Daoy (cell line): ENCODE measurements around the gene SLC6A15. TPM values are rescaled to one million over a fixed set of nuclear protein-coding genes. Genes with fewer than 3 reads are reported as not detected.
A peak's percentile ranks its signal among the peaks of the same experiment; 100 is the strongest.

ENCODE experiments used
- DNase-seq: peaks from one replicate; pipeline ENCODE4 v3.0.0-alpha.2; 2015; ENCODE audit warnings: low read depth
- total RNA-seq: library from RNA; depleted of rRNA; stranded (reverse); fragments of >200 nt; shearing (Covaris generic); gene quantifications from 2 replicates; pipeline ENCODE4 v1.2.3, GENCODE V29; 2014; rRNA removed

Gene SLC6A15
- total RNA-seq, result 12.5 and 13.6 TPM in 2 replicates

GRCh38 chr12:84912198-84913128, at the start of gene SLC6A15:
SLC6A15 (minus strand) TSS chr12:84912799; CDS start chr12:84892120, 20,679 bp downstream.
- DNase-seq, result peak; percentile 91

GRCh38 chr12:84960918-84961317, 48.3 kb upstream of the SLC6A15 start:
- DNase-seq, result no peak

GRCh38 chr12:84955298-84955697, 42.7 kb upstream of the SLC6A15 start:
- no peak for DNase-seq

- no peak for DNase-seq
Measured at GRCh38 chr12:84954415-84954814, 41.8 kb upstream of the SLC6A15 start.

GRCh38 chr12:84950971-84951546, 38.5 kb upstream of the SLC6A15 start:
- no peak for DNase-seq

GRCh38 chr12:84946753-84947152, 34.2 kb upstream of the SLC6A15 start:
- DNase-seq, result no peak

- no peak for DNase-seq
Measured at GRCh38 chr12:84937415-84937814, 24.8 kb upstream of the SLC6A15 start.

- DNase-seq, result no peak
Measured at GRCh38 chr12:84929501-84929900, 16.9 kb upstream of the SLC6A15 start.

GRCh38 chr12:84924981-84925380, 12.4 kb upstream of the SLC6A15 start:
- peak; percentile 56 for DNase-seq

GRCh38 chr12:84922693-84923092, 10.1 kb upstream of the SLC6A15 start:
- DNase-seq, result no peak

GRCh38 chr12:84920331-84920730, 7.7 kb upstream of the SLC6A15 start:
- peak; percentile 40 for DNase-seq

GRCh38 chr12:84919271-84919670, 6.7 kb upstream of the SLC6A15 start:
- peak; percentile 65 for DNase-seq

GRCh38 chr12:84913129-84913515, 523 bp upstream of the SLC6A15 start:
- no peak for DNase-seq

GRCh38 chr12:84911271-84912197, 1.1 kb downstream of the SLC6A15 start:
- DNase-seq, result peak; percentile 90

- DNase-seq, result peak; percentile 44
Measured at GRCh38 chr12:84910549-84911241, 1.9 kb downstream of the SLC6A15 start.

- DNase-seq, result no peak
Measured at GRCh38 chr12:84904051-84904450, 8.5 kb downstream of the SLC6A15 start.

- no peak for DNase-seq
Measured at GRCh38 chr12:84891106-84891838, 21.3 kb downstream of the SLC6A15 start.

- no peak for DNase-seq
Measured at GRCh38 chr12:84889818-84890217, 22.8 kb downstream of the SLC6A15 start.

GRCh38 chr12:84888861-84889260, 23.7 kb downstream of the SLC6A15 start:
- DNase-seq, result no peak

GRCh38 chr12:84877340-84877739, 35.3 kb downstream of the SLC6A15 start:
- DNase-seq, result no peak

GRCh38 chr12:84875241-84875640, 37.4 kb downstream of the SLC6A15 start:
- DNase-seq, result no peak
